Endodermal cell (in vitro differentiated cells): ENCODE measurements around the gene TMEM154. TPM values are rescaled to one million over a fixed set of nuclear protein-coding genes. Genes with fewer than 3 reads are reported as not detected.
A peak's percentile ranks its signal among the peaks of the same experiment; 100 is the strongest.

Experiments
- DNase-seq: peaks from one replicate; pipeline ENCODE4 v3.0.0-alpha.2; 2017
- H3K27ac ChIP-seq: 2 replicates; pipeline ENCODE4 v1.5.1; 2013; ENCODE audit warnings: mild to moderate bottlenecking, low read depth, low read length, moderate library complexity
- H3K27me3 ChIP-seq: 2 replicates; pipeline ENCODE4 v1.6.1; 2013; ENCODE audit warnings: mild to moderate bottlenecking, low read length, moderate library complexity; ENCODE audit not compliant: insufficient read depth, control insufficient read depth, poor library complexity, severe bottlenecking
- H3K36me3 ChIP-seq: 2 replicates; pipeline ENCODE4 v1.7.0; 2013; ENCODE audit warnings: mild to moderate bottlenecking, low read length, moderate library complexity; ENCODE audit not compliant: control insufficient read depth, insufficient read depth
- H3K4me1 ChIP-seq: one replicate; pipeline ENCODE4 v1.7.0; 2013; ENCODE audit warnings: low read length; ENCODE audit not compliant: control insufficient read depth, insufficient read depth
- H3K4me3 ChIP-seq: 2 replicates; pipeline ENCODE4 v1.5.1; 2013; ENCODE audit warnings: mild to moderate bottlenecking, low read length, moderate library complexity
- H3K9ac ChIP-seq: 2 replicates; pipeline ENCODE4 v1.6.1; 2013; ENCODE audit warnings: mild to moderate bottlenecking, low read length, moderate library complexity; ENCODE audit not compliant: poor library complexity, severe bottlenecking; ENCODE audit errors: extremely low read depth
- H3K9me3 ChIP-seq: 2 replicates; pipeline ENCODE4 v1.6.1; 2013; ENCODE audit warnings: mild to moderate bottlenecking, low read length, moderate library complexity; ENCODE audit not compliant: control insufficient read depth
- H3K27ac Mint-ChIP-seq: 2 replicates; pipeline ENCODE4 v1.8.0; 2020; ENCODE audit warnings: mixed read lengths
- H3K27me3 Mint-ChIP-seq: 2 replicates; pipeline ENCODE4 v1.8.0; 2021; ENCODE audit warnings: mild to moderate bottlenecking, mixed read lengths; ENCODE audit not compliant: insufficient read depth
- H3K36me3 Mint-ChIP-seq: 2 replicates; pipeline ENCODE4 v1.8.0; 2020; ENCODE audit warnings: low read depth, mixed read lengths
- H3K4me1 Mint-ChIP-seq: 2 replicates; pipeline ENCODE4 v1.8.0; 2020; ENCODE audit warnings: mixed read lengths
- H3K4me3 Mint-ChIP-seq: 2 replicates; pipeline ENCODE4 v1.8.0; 2020; ENCODE audit warnings: mild to moderate bottlenecking, moderate library complexity, mixed read lengths
- H3K9me3 Mint-ChIP-seq: 2 replicates; pipeline ENCODE4 v1.8.0; 2020; ENCODE audit warnings: mild to moderate bottlenecking, mixed read lengths
- CTCF ChIP-seq: fragments of 200-600 bp; sonication (generic); conservative IDR thresholded peaks from 2 replicates; pipeline ENCODE4 v1.5.0; 2021; ENCODE audit warnings: antibody characterized with exemption, mild to moderate bottlenecking
- WGBS, 2 experiments: methylation state at CpG; one replicate each; pipeline versions ENCODE4 v1.1.5 to v1.1.7; 2013; ENCODE audit warnings: missing lambda C conversion rate in 2 of 2, mixed read lengths in 1 of 2; ENCODE audit not compliant: insufficient coverage in 1 of 2, insufficient read length in 1 of 2; 5-methylcytosine and 5-hydroxymethylcytosine counted together
- total RNA-seq, 2 donors: library from RNA; stranded (reverse); fragmentation: NEBNext Ultra II Directional in 1 of 2; extraction: Animal tissue kit (Norgen Biotek cat#: 25700) in 1 of 2; gene quantifications; 2 replicates in 1 of 2; 3 replicates in 1 of 2; pipeline ENCODE4 v1.2.1, GENCODE V29; 2021

The TMEM154 gene
- total RNA-seq, 2 donors from 2014 or later = 0.81 to 1.6 TPM

GRCh38 chr4:152635851-152636250, 43.9 kb downstream of the TMEM154 start:
- no peaks in the 10 kb centered on the region for H3K27me3 ChIP-seq
- no peak for DNase-seq
- no peak for TF ChIP-seq CTCF
- 95% methylated on average over 3 to 4 of the region's 4 CpGs for WGBS, 2 experiments
- H3K27me3 Mint-ChIP-seq = no peaks in the 10 kb centered on the region
- no peaks in the 10 kb centered on the region for H3K36me3 ChIP-seq
- H3K27ac ChIP-seq = no peak overlapping the region
- no peaks in the 10 kb centered on the region for H3K36me3 Mint-ChIP-seq
- H3K9ac ChIP-seq = no peak overlapping the region
- no peak overlapping the region for H3K4me3 ChIP-seq
- no peaks in the 10 kb centered on the region for H3K9me3 Mint-ChIP-seq
- H3K4me3 Mint-ChIP-seq = no peak overlapping the region
- no peaks in the 10 kb centered on the region for H3K4me1 ChIP-seq
- H3K4me1 Mint-ChIP-seq = peaks cover 8% of the 10 kb centered on the region
- no peaks in the 10 kb centered on the region for H3K9me3 ChIP-seq
- no peak overlapping the region for H3K27ac Mint-ChIP-seq

GRCh38 chr4:152634110-152634760, 45.6 kb downstream of the TMEM154 start:
- Histone ChIP-seq H3K27me3 (no peaks in the 10 kb centered on the region), H3K9me3 (no peaks in the 10 kb centered on the region), H3K4me3 (no peak overlapping the region), H3K36me3 (no peaks in the 10 kb centered on the region), H3K4me1 (no peaks in the 10 kb centered on the region), H3K9ac (no peak overlapping the region), H3K27ac (no peak overlapping the region)
- Mint-ChIP-seq H3K27me3 (no peaks in the 10 kb centered on the region), H3K27ac (no peak overlapping the region), H3K4me3 (no peak overlapping the region), H3K9me3 (no peaks in the 10 kb centered on the region), H3K4me1 (no peaks in the 10 kb centered on the region), H3K36me3 (no peaks in the 10 kb centered on the region)
- TF ChIP-seq CTCF = no peak
- DNase-seq = no peak
- 73% methylated on average over 1 of the region's 4 CpGs; no CpG with 5 or more reads in 1 of the 2 experiments for WGBS, 2 experiments

- no peaks in the 10 kb centered on the region for H3K9me3 Mint-ChIP-seq
- H3K4me3 ChIP-seq = no peak overlapping the region
- 82 to 86% methylated on average over 3 of the region's 3 CpGs for WGBS, 2 experiments
- no peaks in the 10 kb centered on the region for H3K4me1 ChIP-seq
- DNase-seq = peak; percentile 60
- H3K9me3 ChIP-seq = no peaks in the 10 kb centered on the region
- no peaks in the 10 kb centered on the region for H3K4me1 Mint-ChIP-seq
- no peak overlapping the region for H3K27ac Mint-ChIP-seq
- H3K27ac ChIP-seq = no peak overlapping the region
- H3K36me3 Mint-ChIP-seq = no peaks in the 10 kb centered on the region
- H3K9ac ChIP-seq = no peak overlapping the region
- no peaks in the 10 kb centered on the region for H3K27me3 Mint-ChIP-seq
- no peak overlapping the region for H3K4me3 Mint-ChIP-seq
- H3K36me3 ChIP-seq = no peaks in the 10 kb centered on the region
- TF ChIP-seq CTCF = no peak
- H3K27me3 ChIP-seq = no peaks in the 10 kb centered on the region
These were observed 46.7 kb downstream of the TMEM154 start for GRCh38 chr4:152633118-152633517.
